SW 1271 (cell line): Measurements from ENCODE around the gene RNF157.
A peak's percentile ranks its signal among the peaks of the same experiment; 100 is the strongest.

Experiments used
- DNase-seq, 2 experiments: peaks; one replicate each; lab custom pipeline; 2025; lab: John Stamatoyannopoulos, UW

The RNF157 gene

GRCh38 chr17:76240461-76241203 lies at the start of gene RNF157:
RNF157 (minus strand) TSS chr17:76240493; CDS start chr17:76240240, 253 bp downstream.
- DNase-seq = no peak

- DNase-seq = no peak
Measured at GRCh38 chr17:76281573-76282371, 41.5 kb upstream of the RNF157 start.

- DNase-seq = no peak
Measured at GRCh38 chr17:76280650-76281049, 40.4 kb upstream of the RNF157 start.

- no peak for DNase-seq
Measured at GRCh38 chr17:76279742-76280287, 39.5 kb upstream of the RNF157 start.

- peak; percentile 25 to 66 for DNase-seq
Measured at GRCh38 chr17:76278952-76279741, 38.9 kb upstream of the RNF157 start.

GRCh38 chr17:76278268-76278908 lies 38.1 kb upstream of the RNF157 start:
- no peak for DNase-seq

GRCh38 chr17:76277300-76278267 lies 37.3 kb upstream of the RNF157 start:
- no peak for DNase-seq

- no peak for DNase-seq
Measured at GRCh38 chr17:76276461-76277299, 36.4 kb upstream of the RNF157 start.

- DNase-seq = no peak
Measured at GRCh38 chr17:76276069-76276431, 35.8 kb upstream of the RNF157 start.

GRCh38 chr17:76275382-76276068 lies 35.2 kb upstream of the RNF157 start:
- no peak for DNase-seq

GRCh38 chr17:76274112-76274956 lies 34.0 kb upstream of the RNF157 start:
- DNase-seq = no peak

- DNase-seq = no peak
Measured at GRCh38 chr17:76273445-76274111, 33.3 kb upstream of the RNF157 start.

- no peak for DNase-seq
Measured at GRCh38 chr17:76272541-76273444, 32.5 kb upstream of the RNF157 start.

- DNase-seq = no peak
Measured at GRCh38 chr17:76271669-76272540, 31.6 kb upstream of the RNF157 start.
